OCI-LY7 (cell line): Measurements from ENCODE around the gene ZNF593OS. TPM values are rescaled to one million over a fixed set of nuclear protein-coding genes. Genes with fewer than 3 reads are reported as not detected.
A peak's percentile ranks its signal among the peaks of the same experiment; 100 is the strongest.

Source experiments
- BruUV-seq: library from RNA; stranded (reverse); fragments of 400-500 nt; replicated peaks from 2 replicates; lab custom pipeline; 2021; lab: Mats Ljungman, UMichigan
- CTCF ChIA-PET: fragments of 300-600 bp; sonication (Branson Sonifier 250); formaldehyde crosslinking; loops from one replicate; lab custom pipeline; 2022; ENCODE audit warnings: antibody characterized with exemption; ENCODE audit not compliant: unreplicated experiment; lab: Charles Lee
- POLR2A ChIA-PET: fragments of 300-600 bp; sonication (Branson Sonifier 250); formaldehyde crosslinking; loops from one replicate; lab custom pipeline; 2022; ENCODE audit warnings: antibody characterized with exemption; lab: Charles Lee
- DNase-seq: peaks from one replicate; pipeline ENCODE4 v3.0.0-alpha.2; 2015; ENCODE audit warnings: low spot score
- H2AFZ ChIP-seq: fragments of 200-600 bp; sonication (generic), shearing (Covaris generic); 2 replicates; pipeline ENCODE4 v1.6.1; 2014; ENCODE audit warnings: mild to moderate bottlenecking, antibody characterized with exemption, low read length, moderate library complexity
- H3K27ac ChIP-seq: fragments of 200-600 bp; sonication (generic); 2 replicates; pipeline ENCODE4 v1.5.1; 2014; ENCODE audit warnings: mixed run types, low read depth, mild to moderate bottlenecking, moderate library complexity, low read length, inconsistent platforms; ENCODE audit not compliant: poor library complexity, severe bottlenecking
- H3K36me3 ChIP-seq: fragments of 200-600 bp; sonication (generic); 2 replicates; pipeline ENCODE4 v1.6.1; 2014; ENCODE audit warnings: mild to moderate bottlenecking, antibody characterized with exemption, low read length, moderate library complexity, mixed read lengths; ENCODE audit not compliant: insufficient read depth
- H3K4me1 ChIP-seq: fragments of 200-600 bp; sonication (generic); 2 replicates; pipeline ENCODE4 v1.5.1; 2014; ENCODE audit warnings: mild to moderate bottlenecking, low read length; ENCODE audit not compliant: insufficient read depth, poor library complexity, severe bottlenecking
- H3K4me2 ChIP-seq: fragments of 200-600 bp; sonication (generic); 2 replicates; pipeline ENCODE4 v1.6.1; 2014; ENCODE audit warnings: mild to moderate bottlenecking, low read length
- H3K4me3 ChIP-seq: fragments of 200-600 bp; sonication (generic); 2 replicates; pipeline ENCODE4 v1.5.1; 2014; ENCODE audit warnings: mild to moderate bottlenecking, low read depth, low read length; ENCODE audit not compliant: poor library complexity, severe bottlenecking
- H3K79me2 ChIP-seq: fragments of 200-600 bp; sonication (generic); 2 replicates; pipeline ENCODE4 v1.6.1; 2016; ENCODE audit warnings: low read depth, mild to moderate bottlenecking, low read length, moderate library complexity, mixed read lengths; ENCODE audit not compliant: insufficient read depth
- H3K9me2 ChIP-seq: fragments of 200-600 bp; sonication (generic); 2 replicates; pipeline ENCODE4 v1.6.1; 2016; ENCODE audit warnings: mild to moderate bottlenecking, low read length, mixed read lengths; ENCODE audit not compliant: insufficient read depth
- H3K9me3 ChIP-seq: fragments of 200-600 bp; sonication (generic); 2 replicates; pipeline ENCODE4 v1.6.1; 2014; ENCODE audit warnings: mild to moderate bottlenecking, mixed run types, low read length, mixed read lengths
- H4K20me1 ChIP-seq: fragments of 200-600 bp; sonication (generic); 2 replicates; pipeline ENCODE4 v1.6.1; 2014; ENCODE audit warnings: mild to moderate bottlenecking, antibody characterized with exemption, low read length, moderate library complexity, mixed read lengths; ENCODE audit not compliant: insufficient read depth
- EZH2phosphoT487 ChIP-seq: fragments of 200-600 bp; sonication (generic); IDR thresholded peaks from 2 replicates; pipeline ENCODE4 v1.6.1; 2018; ENCODE audit warnings: low read depth, borderline replicate concordance, mild to moderate bottlenecking, mixed run types, antibody characterized with exemption, low read length, moderate library complexity, mixed read lengths
- intact Hi-C: fragments of 100-400 bp; cut with micrococcal nuclease; formaldehyde crosslinking; loops from one replicate; pipeline ENCODE4 v1.10.0; 2022; ENCODE audit not compliant: unreplicated experiment
- total RNA-seq, 2 experiments: library from RNA; depleted of rRNA in 1 of 2; stranded (reverse); fragments of >200 nt in 1 of 2; shearing (Covaris generic) in 1 of 2; gene quantifications; 2 replicates each; pipeline ENCODE4 v1.2.3, GENCODE V29; 2014 to 2022
- TF ChIP-seq, protein P1 (sequence below): fragments of 200-600 bp; sonication (generic); conservative IDR thresholded peaks from 2 replicates; pipeline ENCODE4 v1.5.1; 2014; ENCODE audit warnings: mild to moderate bottlenecking, antibody characterized with exemption, low read length, moderate library complexity, mixed read lengths

The ZNF593OS gene
- total RNA-seq, 2 experiments from 2014 or later, result not detected

GRCh38 chr1:26203642-26204318 lies 32.1 kb upstream of the ZNF593OS start:
- no TSS peak for BruUV-seq
- no peak overlapping the region for H3K4me3 ChIP-seq
- H3K9me2 ChIP-seq, result no peaks in the 10 kb centered on the region
- TF ChIP-seq, protein P1, sequence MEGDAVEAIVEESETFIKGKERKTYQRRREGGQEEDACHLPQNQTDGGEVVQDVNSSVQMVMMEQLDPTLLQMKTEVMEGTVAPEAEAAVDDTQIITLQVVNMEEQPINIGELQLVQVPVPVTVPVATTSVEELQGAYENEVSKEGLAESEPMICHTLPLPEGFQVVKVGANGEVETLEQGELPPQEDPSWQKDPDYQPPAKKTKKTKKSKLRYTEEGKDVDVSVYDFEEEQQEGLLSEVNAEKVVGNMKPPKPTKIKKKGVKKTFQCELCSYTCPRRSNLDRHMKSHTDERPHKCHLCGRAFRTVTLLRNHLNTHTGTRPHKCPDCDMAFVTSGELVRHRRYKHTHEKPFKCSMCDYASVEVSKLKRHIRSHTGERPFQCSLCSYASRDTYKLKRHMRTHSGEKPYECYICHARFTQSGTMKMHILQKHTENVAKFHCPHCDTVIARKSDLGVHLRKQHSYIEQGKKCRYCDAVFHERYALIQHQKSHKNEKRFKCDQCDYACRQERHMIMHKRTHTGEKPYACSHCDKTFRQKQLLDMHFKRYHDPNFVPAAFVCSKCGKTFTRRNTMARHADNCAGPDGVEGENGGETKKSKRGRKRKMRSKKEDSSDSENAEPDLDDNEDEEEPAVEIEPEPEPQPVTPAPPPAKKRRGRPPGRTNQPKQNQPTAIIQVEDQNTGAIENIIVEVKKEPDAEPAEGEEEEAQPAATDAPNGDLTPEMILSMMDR, result peak; percentile 57
- TF ChIP-seq EZH2phosphoT487, result no peak
- ChIA-PET CTCF (no interaction called here), POLR2A (interaction anchor here (1.1 kb wide), 1 partner anchor 13 kb away, joined by 3 read pairs; no protein-coding TSS in a partner anchor)
- no peaks in the 10 kb centered on the region for H4K20me1 ChIP-seq
- DNase-seq, result peak; percentile 11
- H3K27ac ChIP-seq, result no peak overlapping the region
- no peaks in the 10 kb centered on the region for H3K36me3 ChIP-seq
- no peak overlapping the region for H3K4me2 ChIP-seq
- H3K4me1 ChIP-seq, result no peaks in the 10 kb centered on the region
- intact Hi-C loops, result no loop called here
- H3K9me3 ChIP-seq, result no peaks in the 10 kb centered on the region
- no peaks in the 10 kb centered on the region for H3K79me2 ChIP-seq
- no peak overlapping the region for H2AFZ ChIP-seq

- H3K9me2 ChIP-seq, result no peaks in the 10 kb centered on the region
- no TSS peak for BruUV-seq
- CTCF ChIA-PET, result no interaction called here
- H3K79me2 ChIP-seq, result no peaks in the 10 kb centered on the region
- H3K4me1 ChIP-seq, result no peaks in the 10 kb centered on the region
- H3K9me3 ChIP-seq, result no peaks in the 10 kb centered on the region
- no peak overlapping the region for H3K27ac ChIP-seq
- no peaks in the 10 kb centered on the region for H3K36me3 ChIP-seq
- no peak overlapping the region for H3K4me3 ChIP-seq
- H4K20me1 ChIP-seq, result no peaks in the 10 kb centered on the region
- DNase-seq, result no peak
- no peak overlapping the region for H2AFZ ChIP-seq
- POLR2A ChIA-PET, result no interaction called here
- no peak overlapping the region for H3K4me2 ChIP-seq
- TF ChIP-seq EZH2phosphoT487, result no peak
- TF ChIP-seq, protein P1, result no peak
- intact Hi-C loops, result no loop called here
Measured at GRCh38 chr1:26200413-26200812, 28.8 kb upstream of the ZNF593OS start.

DNA sequence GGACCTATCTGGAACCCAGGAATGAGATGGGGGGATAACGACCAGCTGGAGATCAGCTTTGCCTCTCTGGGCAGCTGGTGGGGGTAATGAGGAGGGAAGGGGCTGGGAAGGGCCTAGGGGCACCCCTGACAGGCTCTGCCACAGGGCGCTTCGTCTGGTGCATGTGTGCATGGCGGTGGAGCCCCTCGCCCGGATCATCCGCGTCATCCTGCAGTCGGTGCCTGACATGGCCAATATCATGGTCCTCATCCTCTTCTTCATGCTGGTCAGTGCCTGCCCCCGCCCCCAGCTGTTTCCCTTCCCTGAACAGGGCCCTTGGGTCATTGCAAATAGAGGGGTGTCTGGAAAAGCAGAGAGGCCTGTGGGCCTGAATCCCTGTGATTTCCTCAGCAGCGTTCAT lies 26.2 kb upstream of the ZNF593OS start:
- POLR2A ChIA-PET, result interaction anchor here (0.5 kb wide), 1 partner anchor 193 kb away, joined by 3 read pairs; no protein-coding TSS in a partner anchor
- H4K20me1 ChIP-seq, result no peaks in the 10 kb centered on the region
- no peaks in the 10 kb centered on the region for H3K79me2 ChIP-seq
- H2AFZ ChIP-seq, result no peak overlapping the region
- no peak overlapping the region for H3K27ac ChIP-seq
- H3K9me3 ChIP-seq, result no peaks in the 10 kb centered on the region
- intact Hi-C loops, result no loop called here
- DNase-seq, result no peak
- TF ChIP-seq, protein P1, result no peak
- TF ChIP-seq EZH2phosphoT487, result no peak
- no peaks in the 10 kb centered on the region for H3K36me3 ChIP-seq
- H3K9me2 ChIP-seq, result no peaks in the 10 kb centered on the region
- no peaks in the 10 kb centered on the region for H3K4me1 ChIP-seq
- H3K4me2 ChIP-seq, result no peak overlapping the region
- H3K4me3 ChIP-seq, result no peak overlapping the region
- no TSS peak for BruUV-seq
- CTCF ChIA-PET, result interaction anchor here (0.6 kb wide), 1 partner anchor 37 kb away, joined by 7 read pairs; no protein-coding TSS in a partner anchor
